ENCODE data around the gene DDX41.
"Not testable (repeated sequence)": the region's sequence is repeated elsewhere in the genome, so short reads cannot be mapped to it uniquely, and the experiment has no call there.

The DDX41 gene

GRCh38 chr5:177497292-177498012 is 19.3 kb downstream of the DDX41 start, which contains the start of gene PDLIM7:
PDLIM7 (minus strand) TSS chr5:177497604; CDS start chr5:177496512, 1,092 bp downstream.
- peak; percentile 90 for DNase-seq

GRCh38 chr5:177496727-177497291 is 20.0 kb downstream of the DDX41 start:
- DNase-seq = no peak

- no peak for DNase-seq
Observed at GRCh38 chr5:177496070-177496726, 20.6 kb downstream of the DDX41 start.

DNA sequence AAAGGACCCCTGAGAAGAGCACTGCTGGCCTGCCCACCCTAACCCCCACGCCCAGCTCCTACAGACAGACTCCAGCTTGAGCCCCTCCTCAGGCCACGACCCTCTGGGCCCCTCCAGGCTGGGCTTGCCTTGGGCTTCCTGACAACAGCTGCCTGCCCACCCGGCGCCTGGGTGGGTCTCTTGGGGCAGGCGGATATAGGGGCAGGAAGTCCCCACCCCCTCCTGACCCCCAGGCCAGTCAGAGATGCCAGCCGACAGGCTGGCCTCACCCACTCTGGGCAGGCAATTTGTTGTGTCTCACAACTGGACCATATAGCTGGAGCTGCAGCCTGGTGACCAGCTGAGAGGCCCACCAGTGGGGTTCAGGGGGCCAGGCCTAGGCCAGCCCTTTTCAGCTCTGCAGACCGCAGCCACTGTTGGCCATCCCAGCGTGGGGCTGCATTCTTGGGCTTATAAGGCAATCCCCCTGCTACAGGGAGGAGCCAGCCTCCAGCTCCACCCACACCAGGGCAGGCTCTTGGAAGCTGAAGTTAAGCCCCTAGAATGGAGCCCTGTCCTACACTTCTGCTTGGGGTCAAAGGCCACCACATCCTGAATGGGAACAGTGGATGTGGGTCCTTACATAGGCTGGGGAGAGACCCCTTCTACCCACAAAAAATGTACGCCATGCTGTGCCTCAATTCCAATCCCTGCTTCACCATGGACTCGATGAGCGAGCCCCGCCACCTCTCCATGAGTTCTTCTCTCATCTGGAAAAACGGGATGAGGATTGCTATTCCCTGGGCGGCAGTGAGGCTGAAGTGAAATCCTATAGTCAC is 21.3 kb downstream of the DDX41 start:
- no peak for DNase-seq

- no peak for DNase-seq
Observed at GRCh38 chr5:177494346-177495195, 22.2 kb downstream of the DDX41 start.

- no peak for DNase-seq
Observed at GRCh38 chr5:177493795-177494345, 22.9 kb downstream of the DDX41 start.

DNA sequence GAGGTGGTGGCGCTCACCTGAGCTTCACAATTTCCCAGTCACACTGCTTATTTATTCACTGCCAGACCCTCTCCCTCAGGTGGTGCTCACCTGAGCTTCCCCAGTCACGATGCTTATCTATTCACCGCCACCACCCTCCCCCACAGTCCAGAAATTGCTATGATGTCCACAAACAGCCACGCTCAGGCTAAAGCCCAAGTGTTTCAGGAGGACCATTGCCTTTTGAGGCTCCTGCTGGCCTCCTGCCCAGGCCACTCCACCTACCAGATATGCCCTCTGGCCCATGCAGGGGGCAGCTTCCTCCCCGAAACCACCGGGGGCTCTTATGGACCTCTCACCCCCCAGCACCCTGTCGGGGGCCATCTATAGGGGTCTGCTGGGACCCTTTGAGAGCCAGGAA is 23.9 kb downstream of the DDX41 start:
- DNase-seq = no peak

DNA sequence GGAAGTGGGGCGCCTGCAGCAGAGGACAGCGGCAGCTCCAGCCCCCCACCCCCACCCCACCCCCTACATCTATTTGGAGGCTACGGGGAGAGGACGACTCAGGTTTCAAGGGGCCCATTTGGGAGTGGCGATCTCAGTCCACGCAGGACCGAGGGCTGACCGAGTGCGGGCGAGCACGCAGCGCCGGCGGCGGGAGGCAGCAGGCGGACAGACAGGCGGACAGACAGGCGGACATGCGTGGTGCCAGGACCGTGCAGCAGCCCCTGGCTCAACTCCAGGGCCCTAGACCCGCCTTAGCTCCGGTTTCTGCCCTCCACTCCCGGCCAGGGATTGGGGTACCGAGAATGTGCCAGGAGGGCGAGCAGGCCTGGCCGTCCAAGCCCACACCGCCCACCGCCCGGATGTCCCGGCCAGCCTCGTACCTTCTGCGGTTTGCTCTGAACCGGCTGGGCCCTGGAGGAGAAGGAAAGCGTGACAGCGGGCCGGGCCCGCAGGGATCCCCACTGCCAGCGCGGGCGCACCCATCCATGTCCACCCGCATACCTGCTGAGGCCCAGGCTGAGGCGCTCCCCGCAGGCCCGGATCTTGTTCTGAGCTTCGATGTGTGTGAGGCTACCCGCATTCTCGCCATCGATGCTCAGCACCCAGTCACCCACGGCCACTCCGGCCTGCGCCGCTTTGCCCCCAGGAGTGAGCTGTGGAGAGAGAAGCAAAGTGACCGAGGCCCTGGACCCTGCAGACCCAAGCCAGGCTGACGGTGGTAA is 24.6 kb downstream of the DDX41 start:
- DNase-seq = no peak

DNA sequence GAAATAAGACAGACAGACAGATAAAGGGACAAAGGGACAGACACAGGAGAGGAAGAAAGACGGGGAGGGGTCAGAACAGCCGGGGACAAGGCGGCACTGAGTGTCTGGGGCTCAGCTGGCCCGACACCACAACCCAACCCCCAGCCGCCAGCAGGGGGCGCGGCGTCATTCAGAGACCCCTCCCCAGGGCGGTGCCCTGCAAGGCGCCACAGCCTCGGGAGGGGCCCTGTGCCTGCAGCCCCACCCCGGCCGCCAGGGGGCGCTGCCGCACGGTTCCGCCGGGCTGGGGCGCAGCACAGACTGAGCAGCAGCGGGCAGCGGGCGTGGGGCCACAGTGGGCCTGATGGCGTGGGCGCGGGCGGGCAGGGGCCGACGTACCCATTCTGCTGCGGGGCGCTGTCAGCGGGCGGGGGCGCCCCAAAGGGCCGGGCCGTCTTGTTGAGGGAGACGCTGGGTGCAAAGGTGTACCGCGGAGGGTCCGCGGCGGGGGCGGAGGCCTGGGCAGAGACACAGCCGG is 25.3 kb downstream of the DDX41 start:
- no peak for DNase-seq

DNA sequence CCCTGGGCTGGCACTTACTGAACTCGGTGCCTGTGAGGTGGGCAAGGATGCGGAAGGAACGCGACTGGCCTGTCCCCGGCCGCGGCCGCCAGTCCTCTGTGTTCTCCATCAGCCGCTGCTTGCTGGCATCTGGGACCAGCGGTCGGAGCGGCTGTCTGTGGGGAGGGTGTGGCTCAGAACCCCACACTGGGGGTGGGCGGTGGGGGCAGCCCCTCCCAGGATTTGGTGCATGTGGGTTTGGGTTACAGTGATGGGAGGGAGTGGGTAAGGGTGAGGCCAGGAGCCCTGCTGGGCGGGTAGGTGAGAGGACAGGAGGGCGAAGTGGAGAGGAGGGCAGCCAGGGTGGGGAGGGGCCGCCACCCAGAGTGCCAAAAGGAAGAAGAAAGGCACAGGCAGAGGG is 25.8 kb downstream of the DDX41 start:
- no peak for DNase-seq

- no peak for DNase-seq
Observed at GRCh38 chr5:177490311-177490991, 26.3 kb downstream of the DDX41 start.

DNA sequence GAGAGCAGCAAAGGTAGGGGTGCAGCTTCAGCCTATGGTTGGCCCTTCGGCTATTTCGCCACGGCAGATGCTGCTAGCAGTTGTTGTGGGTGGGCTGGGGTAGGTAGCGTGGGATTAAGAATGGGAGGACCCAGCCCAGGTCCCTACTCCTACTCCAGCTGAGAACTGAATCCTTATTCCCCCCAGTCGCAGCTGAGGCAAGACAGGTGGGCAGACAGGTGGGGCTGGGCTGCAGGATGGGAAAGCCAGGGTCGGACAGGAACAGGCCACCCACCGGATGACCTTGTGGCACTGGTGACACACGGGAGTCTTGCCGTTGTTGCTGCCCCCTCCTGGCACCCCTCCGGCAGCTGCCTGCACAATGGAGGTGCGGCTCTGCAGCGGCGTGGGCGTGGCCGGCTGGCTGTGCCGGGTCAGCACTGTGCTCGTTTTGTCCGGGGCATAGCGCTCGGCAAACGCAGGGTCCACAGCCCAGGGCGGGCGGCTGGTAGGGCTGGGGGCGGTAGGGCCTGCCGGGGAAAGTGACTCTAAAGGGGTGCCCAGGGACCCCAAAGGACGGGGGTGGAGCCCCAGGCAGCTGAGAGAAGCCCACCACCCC is 27.5 kb downstream of the DDX41 start:
- no peak for DNase-seq

DNA sequence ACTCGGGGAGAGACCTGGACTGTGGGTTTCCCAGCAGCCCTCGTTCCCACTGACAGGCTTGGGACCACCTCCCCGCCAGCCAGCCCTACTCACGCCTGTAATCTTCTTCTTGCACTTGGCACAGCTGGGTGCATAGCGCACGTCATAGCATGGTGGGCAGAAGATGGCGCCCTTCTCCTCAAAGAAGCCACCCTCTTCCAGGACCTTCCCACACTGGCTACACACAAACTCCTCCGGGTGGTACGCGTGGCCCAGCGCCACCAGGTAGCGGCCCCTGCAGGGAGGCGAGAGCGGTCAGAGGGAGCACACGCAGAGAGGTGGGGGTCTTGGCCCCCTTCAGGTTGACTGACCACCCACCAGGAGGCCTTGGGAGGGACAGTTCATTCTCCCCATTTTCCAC is 28.8 kb downstream of the DDX41 start:
- no peak for DNase-seq

DNA sequence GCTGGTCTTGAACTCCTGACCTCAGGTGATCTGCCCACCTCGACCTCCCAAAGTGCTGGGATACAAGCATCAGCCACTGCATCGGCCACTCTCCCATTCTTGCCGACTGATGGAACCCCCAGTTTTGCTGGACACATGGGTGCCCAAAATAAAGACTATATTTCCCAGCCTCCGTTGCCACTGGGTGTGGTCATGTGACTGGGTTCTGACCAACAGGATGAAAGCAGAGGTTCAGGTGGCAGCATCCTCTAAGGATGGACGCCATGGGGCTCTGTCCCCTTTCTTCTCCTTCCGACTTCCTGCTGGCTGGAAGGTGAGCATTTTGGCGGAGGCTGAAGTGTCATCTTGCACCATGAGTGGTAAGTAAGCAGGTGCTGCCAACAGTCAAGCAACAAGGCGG is 29.6 kb downstream of the DDX41 start:
- DNase-seq = no peak

DNA sequence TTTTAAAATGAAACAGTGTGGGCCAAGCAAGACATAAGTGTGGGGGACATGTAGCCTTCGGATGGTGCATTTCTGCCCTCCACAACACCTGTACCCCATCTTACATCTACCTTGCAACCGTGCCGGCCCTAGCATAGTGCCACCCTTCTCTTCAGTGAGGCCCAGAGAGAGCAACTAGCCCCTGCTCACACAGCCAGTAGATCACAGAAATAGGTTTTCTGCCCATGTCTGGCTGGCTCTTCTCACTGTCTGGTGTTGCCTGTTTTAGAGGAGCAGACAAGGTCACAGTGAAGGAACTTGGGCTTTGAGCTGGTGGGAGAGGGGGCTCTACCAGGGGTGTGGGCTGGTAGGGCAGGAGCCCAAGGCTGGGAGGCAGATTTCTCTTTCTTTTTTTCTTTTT is 30.5 kb downstream of the DDX41 start:
- DNase-seq = no peak

GRCh38 chr5:177485753-177486152 is 31.0 kb downstream of the DDX41 start:
- DNase-seq = not testable (repeated sequence)

DNA sequence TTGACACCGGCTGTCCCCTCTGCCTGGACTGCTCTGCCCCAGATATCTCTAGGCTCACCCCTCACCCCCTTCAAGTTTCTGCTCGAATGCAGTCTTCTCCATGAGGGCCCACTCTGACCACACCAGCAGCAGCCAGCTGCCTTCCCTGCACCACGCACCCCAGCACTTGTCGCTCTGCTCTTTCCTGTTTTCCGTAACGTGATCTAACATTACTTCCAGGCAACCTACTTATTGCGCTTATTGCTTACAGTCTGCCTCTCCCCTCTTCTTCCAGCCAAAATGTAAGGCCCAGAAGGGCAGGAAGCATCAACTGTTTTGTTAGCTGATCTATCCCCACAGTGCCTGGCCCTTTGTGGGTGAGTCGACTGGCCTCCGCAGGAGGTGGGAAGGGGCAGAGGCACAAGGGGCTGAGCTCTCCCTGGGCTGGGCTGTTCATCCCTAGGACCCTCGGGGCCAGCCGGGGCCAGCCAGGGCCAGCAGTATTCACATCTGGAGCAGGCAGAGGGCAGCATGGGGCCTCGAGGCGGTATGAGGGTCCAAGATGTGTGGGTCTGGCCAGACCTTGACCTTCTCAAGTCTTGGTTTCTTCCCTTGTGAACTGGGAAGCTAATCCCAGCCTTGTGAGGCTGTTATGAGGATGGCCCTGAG is 31.7 kb downstream of the DDX41 start:
- DNase-seq = no peak

DNA sequence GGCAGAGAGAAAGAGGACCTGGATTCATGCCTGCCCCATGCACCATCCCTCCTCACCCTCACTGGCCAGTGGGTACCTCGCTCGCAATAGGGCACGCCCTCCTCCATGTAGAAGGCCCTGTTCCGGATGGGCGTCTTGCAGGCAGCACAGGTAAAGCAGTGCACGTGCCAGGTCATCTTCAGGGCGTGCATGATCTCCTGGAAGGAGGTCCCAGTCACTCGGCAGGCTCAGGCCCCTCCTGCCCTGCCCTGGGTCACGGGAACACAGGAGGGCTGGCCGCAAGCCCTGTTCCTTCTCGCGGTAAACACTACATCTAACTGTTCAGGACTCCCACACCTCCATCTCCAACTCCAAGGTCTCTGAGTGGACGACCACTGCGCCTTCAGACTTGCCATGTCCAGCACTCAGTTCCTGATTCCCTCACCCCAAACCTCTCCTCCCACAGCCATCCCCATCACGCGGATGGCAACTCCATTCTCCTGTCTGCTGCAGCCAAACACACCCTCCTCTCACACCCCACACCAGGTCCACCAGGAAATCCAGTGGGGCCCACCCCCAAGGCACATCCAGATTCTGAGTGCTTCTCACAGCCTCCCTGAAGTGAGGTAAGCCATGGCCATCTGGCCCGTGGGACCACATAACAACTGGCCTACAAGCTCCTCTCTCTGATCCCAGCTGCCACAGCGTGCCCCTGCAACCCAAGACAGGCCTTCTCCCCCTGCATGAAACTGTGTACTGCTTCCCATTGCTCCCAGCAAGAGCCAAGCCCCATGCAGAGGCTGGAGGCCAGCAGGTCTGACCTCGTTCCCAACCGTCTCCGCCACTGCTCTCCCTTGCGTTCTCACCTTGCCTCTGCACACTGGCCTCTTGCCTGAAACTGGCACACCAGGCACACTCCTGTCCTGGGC is 32.5 kb downstream of the DDX41 start:
- DNase-seq = no peak
